ENCODE measurements around the gene CCDC142. TPM values are rescaled to one million over a fixed set of nuclear protein-coding genes. Genes with fewer than 3 reads are reported as not detected.

The CCDC142 gene
- total and polyA plus RNA-seq, 2 of the 8 experiments (the other 6 are each of a cell fraction or from before 2014, with no cell fraction given), result 6.0 to 10.7 TPM

DNA sequence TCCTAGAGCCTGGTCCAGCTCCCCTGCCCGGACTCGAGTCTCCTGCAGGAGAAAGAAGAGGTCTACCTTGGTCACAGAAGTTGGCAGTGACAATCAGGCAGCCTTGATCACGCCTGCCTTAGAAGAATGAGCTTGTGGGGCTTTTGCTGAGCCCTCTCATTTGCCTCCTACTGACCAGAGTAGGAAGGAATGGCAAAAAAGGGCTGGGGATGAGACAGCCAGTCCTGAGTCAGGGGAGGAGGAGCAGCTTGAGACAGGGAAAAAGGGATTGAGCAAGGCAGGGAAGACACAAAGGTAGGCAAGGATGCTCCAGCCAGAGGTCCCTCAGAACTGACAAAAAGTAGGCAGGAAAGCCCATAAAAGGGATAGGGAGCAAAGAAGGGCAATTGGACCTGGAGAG lies 55.2 kb downstream of the CCDC142 start (continued):
- TF ChIP-seq, protein P1, sequence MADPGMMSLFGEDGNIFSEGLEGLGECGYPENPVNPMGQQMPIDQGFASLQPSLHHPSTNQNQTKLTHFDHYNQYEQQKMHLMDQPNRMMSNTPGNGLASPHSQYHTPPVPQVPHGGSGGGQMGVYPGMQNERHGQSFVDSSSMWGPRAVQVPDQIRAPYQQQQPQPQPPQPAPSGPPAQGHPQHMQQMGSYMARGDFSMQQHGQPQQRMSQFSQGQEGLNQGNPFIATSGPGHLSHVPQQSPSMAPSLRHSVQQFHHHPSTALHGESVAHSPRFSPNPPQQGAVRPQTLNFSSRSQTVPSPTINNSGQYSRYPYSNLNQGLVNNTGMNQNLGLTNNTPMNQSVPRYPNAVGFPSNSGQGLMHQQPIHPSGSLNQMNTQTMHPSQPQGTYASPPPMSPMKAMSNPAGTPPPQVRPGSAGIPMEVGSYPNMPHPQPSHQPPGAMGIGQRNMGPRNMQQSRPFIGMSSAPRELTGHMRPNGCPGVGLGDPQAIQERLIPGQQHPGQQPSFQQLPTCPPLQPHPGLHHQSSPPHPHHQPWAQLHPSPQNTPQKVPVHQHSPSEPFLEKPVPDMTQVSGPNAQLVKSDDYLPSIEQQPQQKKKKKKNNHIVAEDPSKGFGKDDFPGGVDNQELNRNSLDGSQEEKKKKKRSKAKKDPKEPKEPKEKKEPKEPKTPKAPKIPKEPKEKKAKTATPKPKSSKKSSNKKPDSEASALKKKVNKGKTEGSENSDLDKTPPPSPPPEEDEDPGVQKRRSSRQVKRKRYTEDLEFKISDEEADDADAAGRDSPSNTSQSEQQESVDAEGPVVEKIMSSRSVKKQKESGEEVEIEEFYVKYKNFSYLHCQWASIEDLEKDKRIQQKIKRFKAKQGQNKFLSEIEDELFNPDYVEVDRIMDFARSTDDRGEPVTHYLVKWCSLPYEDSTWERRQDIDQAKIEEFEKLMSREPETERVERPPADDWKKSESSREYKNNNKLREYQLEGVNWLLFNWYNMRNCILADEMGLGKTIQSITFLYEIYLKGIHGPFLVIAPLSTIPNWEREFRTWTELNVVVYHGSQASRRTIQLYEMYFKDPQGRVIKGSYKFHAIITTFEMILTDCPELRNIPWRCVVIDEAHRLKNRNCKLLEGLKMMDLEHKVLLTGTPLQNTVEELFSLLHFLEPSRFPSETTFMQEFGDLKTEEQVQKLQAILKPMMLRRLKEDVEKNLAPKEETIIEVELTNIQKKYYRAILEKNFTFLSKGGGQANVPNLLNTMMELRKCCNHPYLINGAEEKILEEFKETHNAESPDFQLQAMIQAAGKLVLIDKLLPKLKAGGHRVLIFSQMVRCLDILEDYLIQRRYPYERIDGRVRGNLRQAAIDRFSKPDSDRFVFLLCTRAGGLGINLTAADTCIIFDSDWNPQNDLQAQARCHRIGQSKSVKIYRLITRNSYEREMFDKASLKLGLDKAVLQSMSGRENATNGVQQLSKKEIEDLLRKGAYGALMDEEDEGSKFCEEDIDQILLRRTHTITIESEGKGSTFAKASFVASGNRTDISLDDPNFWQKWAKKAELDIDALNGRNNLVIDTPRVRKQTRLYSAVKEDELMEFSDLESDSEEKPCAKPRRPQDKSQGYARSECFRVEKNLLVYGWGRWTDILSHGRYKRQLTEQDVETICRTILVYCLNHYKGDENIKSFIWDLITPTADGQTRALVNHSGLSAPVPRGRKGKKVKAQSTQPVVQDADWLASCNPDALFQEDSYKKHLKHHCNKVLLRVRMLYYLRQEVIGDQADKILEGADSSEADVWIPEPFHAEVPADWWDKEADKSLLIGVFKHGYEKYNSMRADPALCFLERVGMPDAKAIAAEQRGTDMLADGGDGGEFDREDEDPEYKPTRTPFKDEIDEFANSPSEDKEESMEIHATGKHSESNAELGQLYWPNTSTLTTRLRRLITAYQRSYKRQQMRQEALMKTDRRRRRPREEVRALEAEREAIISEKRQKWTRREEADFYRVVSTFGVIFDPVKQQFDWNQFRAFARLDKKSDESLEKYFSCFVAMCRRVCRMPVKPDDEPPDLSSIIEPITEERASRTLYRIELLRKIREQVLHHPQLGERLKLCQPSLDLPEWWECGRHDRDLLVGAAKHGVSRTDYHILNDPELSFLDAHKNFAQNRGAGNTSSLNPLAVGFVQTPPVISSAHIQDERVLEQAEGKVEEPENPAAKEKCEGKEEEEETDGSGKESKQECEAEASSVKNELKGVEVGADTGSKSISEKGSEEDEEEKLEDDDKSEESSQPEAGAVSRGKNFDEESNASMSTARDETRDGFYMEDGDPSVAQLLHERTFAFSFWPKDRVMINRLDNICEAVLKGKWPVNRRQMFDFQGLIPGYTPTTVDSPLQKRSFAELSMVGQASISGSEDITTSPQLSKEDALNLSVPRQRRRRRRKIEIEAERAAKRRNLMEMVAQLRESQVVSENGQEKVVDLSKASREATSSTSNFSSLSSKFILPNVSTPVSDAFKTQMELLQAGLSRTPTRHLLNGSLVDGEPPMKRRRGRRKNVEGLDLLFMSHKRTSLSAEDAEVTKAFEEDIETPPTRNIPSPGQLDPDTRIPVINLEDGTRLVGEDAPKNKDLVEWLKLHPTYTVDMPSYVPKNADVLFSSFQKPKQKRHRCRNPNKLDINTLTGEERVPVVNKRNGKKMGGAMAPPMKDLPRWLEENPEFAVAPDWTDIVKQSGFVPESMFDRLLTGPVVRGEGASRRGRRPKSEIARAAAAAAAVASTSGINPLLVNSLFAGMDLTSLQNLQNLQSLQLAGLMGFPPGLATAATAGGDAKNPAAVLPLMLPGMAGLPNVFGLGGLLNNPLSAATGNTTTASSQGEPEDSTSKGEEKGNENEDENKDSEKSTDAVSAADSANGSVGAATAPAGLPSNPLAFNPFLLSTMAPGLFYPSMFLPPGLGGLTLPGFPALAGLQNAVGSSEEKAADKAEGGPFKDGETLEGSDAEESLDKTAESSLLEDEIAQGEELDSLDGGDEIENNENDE (IDR thresholded peaks at IDR 0.05; ENCODE audit: insufficient replicate concordance, low read length), result no peak
- no peak for TF ChIP-seq SRF (IDR thresholded peaks at IDR 0.05; ENCODE audit: low read depth, low read length)
- TF ChIP-seq EP300 (IDR thresholded peaks at IDR 0.05; ENCODE audit: borderline replicate concordance in 1 of 2, low read depth in 2 of 2, low read length in 2 of 2), result no peak
- no peak for TF ChIP-seq POLR2AphosphoS5 (IDR thresholded peaks at IDR 0.05; ENCODE audit: low read depth, low read length)
- no peak for TF ChIP-seq KDM4A (IDR thresholded peaks at IDR 0.05; ENCODE audit: low read depth, low read length, severe bottlenecking)
- TF ChIP-seq CHD1 (IDR thresholded peaks at IDR 0.05; ENCODE audit: low read depth, low read length), result no peak
- TF ChIP-seq SP4 (IDR thresholded peaks at IDR 0.05; ENCODE audit: low read length), result no peak
- no peak for TF ChIP-seq POU5F1 (IDR thresholded peaks at IDR 0.05; ENCODE audit: low read depth, low read length)
- TF ChIP-seq FOSL1 (IDR thresholded peaks at IDR 0.05; ENCODE audit: insufficient read depth, low read depth, low read length), result no peak
- TF ChIP-seq BCL11A (IDR thresholded peaks at IDR 0.05; ENCODE audit: low read depth in 2 of 2, low read length in 2 of 2), result no peak
- no peak for TF ChIP-seq GTF2F1 (IDR thresholded peaks at IDR 0.05; ENCODE audit: borderline replicate concordance, low read depth, low read length)
- TF ChIP-seq TAF7 (optimal IDR thresholded peaks at IDR 0.05; ENCODE audit: borderline replicate concordance, low read depth, low read length), result no peak

All from H1 (cell line).